Activated B cell treated with CpG ODN at 0.5 μM for 24 hours (primary cell): ENCODE results near the gene STX12. TPM values are rescaled to one million over a fixed set of nuclear protein-coding genes. Genes with fewer than 3 reads are reported as not detected.
"Not testable (repeated sequence)": the region's sequence is repeated elsewhere in the genome, so short reads cannot be mapped to it uniquely, and the experiment has no call there.

ENCODE experiments used
- ATAC-seq: fragments of 200-7000 bp; cut with Tn5 transposase; one replicate; pipeline ENCODE4 v1.10.0; 2021; ENCODE audit warnings: low read depth, mild to moderate bottlenecking, moderate library complexity
- CTCF ChIA-PET: fragments of 350-600 bp; sonication (Branson Sonifier 250); formaldehyde crosslinking; loops from one replicate; lab custom pipeline; 2021; ENCODE audit warnings: antibody characterized with exemption; lab: Charles Lee
- POLR2A ChIA-PET: fragments of 350-600 bp; sonication (Branson Sonifier 250); formaldehyde crosslinking; loops from one replicate; lab custom pipeline; 2021; ENCODE audit warnings: antibody characterized with exemption; lab: Charles Lee
- DNase-seq: peaks from one replicate; pipeline ENCODE4 v3.0.0; 2022
- H3K27ac Mint-ChIP-seq: one replicate; pipeline ENCODE4 v1.8.0; 2020; ENCODE audit warnings: mixed read lengths
- H3K27me3 Mint-ChIP-seq: one replicate; pipeline ENCODE4 v1.8.0; 2021; ENCODE audit warnings: mixed read lengths
- H3K36me3 Mint-ChIP-seq: one replicate; pipeline ENCODE4 v1.8.0; 2021; ENCODE audit warnings: low read depth, mixed read lengths
- H3K4me1 Mint-ChIP-seq: one replicate; pipeline ENCODE4 v1.8.0; 2021; ENCODE audit warnings: mixed read lengths
- H3K4me3 Mint-ChIP-seq: one replicate; pipeline ENCODE4 v1.8.0; 2020; ENCODE audit warnings: mild to moderate bottlenecking, mixed read lengths
- H3K9me3 Mint-ChIP-seq: one replicate; pipeline ENCODE4 v1.8.0; 2020; ENCODE audit warnings: mixed read lengths
- CTCF ChIP-seq: fragments of 200-600 bp; IDR thresholded peaks from one replicate; pipeline ENCODE4 v1.8.0; 2022; ENCODE audit warnings: antibody characterized with exemption, mild to moderate bottlenecking
- intact Hi-C: fragments of 100-400 bp; cut with micrococcal nuclease; formaldehyde crosslinking; loops from one replicate; pipeline ENCODE4 v1.15.1; 2024
- total RNA-seq: library from RNA; stranded (reverse); gene quantifications from 2 replicates; pipeline ENCODE4 v1.2.3, GENCODE V29; 2022

The STX12 gene
- total RNA-seq, 1 donor from 2014 or later, result 42.4 TPM

GRCh38 chr1:27835046-27835445, 62.0 kb downstream of the STX12 start:
- H3K9me3 Mint-ChIP-seq, result no peaks in the 10 kb centered on the region
- intact Hi-C loops, result no loop called here
- no peak for DNase-seq
- H3K4me3 Mint-ChIP-seq, result no peak overlapping the region
- ChIA-PET POLR2A (interaction anchor here (0.6 kb wide), 1 partner anchor 711 kb away, joined by 4 read pairs; no protein-coding TSS in a partner anchor), CTCF (no interaction called here)
- peaks cover 58% of the 10 kb centered on the region for H3K36me3 Mint-ChIP-seq
- H3K27ac Mint-ChIP-seq, result no peak overlapping the region
- TF ChIP-seq CTCF, result no peak
- no peaks in the 10 kb centered on the region for H3K27me3 Mint-ChIP-seq
- peaks cover 24% of the 10 kb centered on the region for H3K4me1 Mint-ChIP-seq
- no peak for ATAC-seq

GRCh38 chr1:27835501-27835900, 62.5 kb downstream of the STX12 start:
- no peaks in the 10 kb centered on the region for H3K9me3 Mint-ChIP-seq
- H3K4me1 Mint-ChIP-seq, result peaks cover 24% of the 10 kb centered on the region
- CTCF ChIA-PET, result no interaction called here
- no peak for DNase-seq
- no peak overlapping the region for H3K27ac Mint-ChIP-seq
- peaks cover 62% of the 10 kb centered on the region for H3K36me3 Mint-ChIP-seq
- no peaks in the 10 kb centered on the region for H3K27me3 Mint-ChIP-seq
- intact Hi-C loops, result no loop called here
- TF ChIP-seq CTCF, result no peak
- POLR2A ChIA-PET, result interaction anchor here (0.6 kb wide), 1 partner anchor 712 kb away, joined by 4 read pairs; no protein-coding TSS in a partner anchor
- ATAC-seq, result no peak
- no peak overlapping the region for H3K4me3 Mint-ChIP-seq

- intact Hi-C loops, result no loop called here
- no peak overlapping the region for H3K4me3 Mint-ChIP-seq
Observed at GRCh38 chr1:27849951-27850350, 76.9 kb downstream of the STX12 start.

GRCh38 chr1:27855085-27855484, 82.1 kb downstream of the STX12 start:
- no peak overlapping the region for H3K4me3 Mint-ChIP-seq
- peaks cover 12% of the 10 kb centered on the region for H3K4me1 Mint-ChIP-seq
- H3K9me3 Mint-ChIP-seq, result no peaks in the 10 kb centered on the region
- no peak overlapping the region for H3K27ac Mint-ChIP-seq
- no peaks in the 10 kb centered on the region for H3K27me3 Mint-ChIP-seq
- no peak for ATAC-seq
- ChIA-PET POLR2A (interaction anchor here (0.7 kb wide), 1 partner anchor 182 kb away, joined by 7 read pairs; no protein-coding TSS in a partner anchor), CTCF (interaction anchor here (3.8 kb wide), 1 partner anchor 126 kb away, joined by 88 read pairs; no protein-coding TSS in a partner anchor)
- DNase-seq, result no peak
- no peak for TF ChIP-seq CTCF
- peaks cover 19% of the 10 kb centered on the region for H3K36me3 Mint-ChIP-seq
- intact Hi-C loops, result loop anchor here (5.0 kb wide), 1 partner anchor 107 kb away; no protein-coding TSS in a partner anchor

More at GRCh38 chr1:27849951-27850350, 76.9 kb downstream of the STX12 start:
- H3K27ac Mint-ChIP-seq, result no peak overlapping the region
- H3K27me3 Mint-ChIP-seq, result no peaks in the 10 kb centered on the region
- ATAC-seq (no peak), DNase-seq (no peak)
- CTCF ChIA-PET, result no interaction called here
- no peaks in the 10 kb centered on the region for H3K4me1 Mint-ChIP-seq
- peaks cover 63% of the 10 kb centered on the region for H3K36me3 Mint-ChIP-seq
- H3K9me3 Mint-ChIP-seq, result no peaks in the 10 kb centered on the region
- no peak for TF ChIP-seq CTCF
- POLR2A ChIA-PET, result no interaction called here

- CTCF ChIA-PET, result interaction anchor here (0.8 to 3.8 kb wide), 12 partner anchors 23 to 352 kb away, joined by 3 to 88 read pairs (median 4); no protein-coding TSS in a partner anchor
- no peak for ATAC-seq
- Mint-ChIP-seq H3K4me3 (no peak overlapping the region), H3K4me1 (peaks cover 14% of the 10 kb centered on the region), H3K27ac (no peak overlapping the region), H3K36me3 (peaks cover 2% of the 10 kb centered on the region), H3K27me3 (no peaks in the 10 kb centered on the region), H3K9me3 (no peaks in the 10 kb centered on the region)
- no peak for TF ChIP-seq CTCF
- intact Hi-C loops, result loop anchor here (5.0 kb wide), 1 partner anchor 106 kb away; no protein-coding TSS in a partner anchor
- DNase-seq, result no peak
- POLR2A ChIA-PET, result interaction anchor here (0.7 to 2.0 kb wide), 5 partner anchors 8 to 352 kb away, joined by 3 to 21 read pairs (median 4); no protein-coding TSS in a partner anchor
Observed at GRCh38 chr1:27856561-27857343, 83.7 kb downstream of the STX12 start.

GRCh38 chr1:27857552-27857951, 84.5 kb downstream of the STX12 start:
- ChIA-PET CTCF (interaction anchor here (0.5 to 3.8 kb wide), 20 partner anchors 18 to 352 kb away, joined by 3 to 88 read pairs (median 4); no protein-coding TSS in a partner anchor), POLR2A (interaction anchor here (0.5 to 2.0 kb wide), 9 partner anchors 9 to 1037 kb away, joined by 3 to 21 read pairs (median 4); no protein-coding TSS in a partner anchor)
- not testable (repeated sequence) for H3K27me3 Mint-ChIP-seq, H3K4me3 Mint-ChIP-seq, H3K36me3 Mint-ChIP-seq, ATAC-seq, H3K9me3 Mint-ChIP-seq, DNase-seq, H3K27ac Mint-ChIP-seq
- intact Hi-C loops, result loop anchor here (5.0 kb wide), 1 partner anchor 105 kb away; no protein-coding TSS in a partner anchor
- peaks cover 21% of the 10 kb centered on the region for H3K4me1 Mint-ChIP-seq
